Muscle of arm (tissue), 12 donors: ENCODE data around the gene CACNA1C. TPM values are rescaled to one million over a fixed set of nuclear protein-coding genes. Genes with fewer than 3 reads are reported as not detected.

ENCODE experiments used
- DNase-seq: peaks from one replicate; pipeline ENCODE4 v3.0.0-alpha.2; 2013
- polyA plus RNA-seq, 12 donors: library from polyadenylated mRNA; unstranded; fragments of 120-200 nt; gene quantifications; one replicate each; pipeline ENCODE4 v1.2.1, GENCODE V29; 2013; ENCODE audit not compliant: insufficient read length in 12 of 12

The CACNA1C gene
- polyA plus RNA-seq, 12 donors, result 2.3 to 6.7 (median 3.2) TPM; not detected in 1

- no peak for DNase-seq
These were observed 590.2 kb downstream of the CACNA1C start for GRCh38 chr12:2642896-2643425.

- no peak for DNase-seq
These were observed 590.9 kb downstream of the CACNA1C start for GRCh38 chr12:2643576-2644135.

GRCh38 chr12:2644683-2645405 is 592.1 kb downstream of the CACNA1C start:
- DNase-seq, result no peak

- no peak for DNase-seq
These were observed 592.7 kb downstream of the CACNA1C start for GRCh38 chr12:2645460-2645859.

GRCh38 chr12:2646341-2646740 is 593.6 kb downstream of the CACNA1C start:
- no peak for DNase-seq

GRCh38 chr12:2647186-2647585 is 594.4 kb downstream of the CACNA1C start:
- no peak for DNase-seq

GRCh38 chr12:2648406-2648805 is 595.6 kb downstream of the CACNA1C start:
- DNase-seq, result no peak

GRCh38 chr12:2649201-2650030 is 596.6 kb downstream of the CACNA1C start:
- no peak for DNase-seq

GRCh38 chr12:2650261-2651067 is 597.7 kb downstream of the CACNA1C start:
- no peak for DNase-seq

- no peak for DNase-seq
These were observed 598.5 kb downstream of the CACNA1C start for GRCh38 chr12:2651068-2651965.

- no peak for DNase-seq
These were observed 599.2 kb downstream of the CACNA1C start for GRCh38 chr12:2652011-2652400.

- DNase-seq, result no peak
These were observed 599.8 kb downstream of the CACNA1C start for GRCh38 chr12:2652401-2653081.

GRCh38 chr12:2653461-2653965 is 600.7 kb downstream of the CACNA1C start:
- DNase-seq, result no peak

- DNase-seq, result no peak
These were observed 601.5 kb downstream of the CACNA1C start for GRCh38 chr12:2654311-2654710.

GRCh38 chr12:2654741-2655140 is 602.0 kb downstream of the CACNA1C start:
- DNase-seq, result no peak

GRCh38 chr12:2662524-2662923 is 609.7 kb downstream of the CACNA1C start:
- DNase-seq, result no peak

- DNase-seq, result no peak
These were observed 612.2 kb downstream of the CACNA1C start for GRCh38 chr12:2664721-2665577.

GRCh38 chr12:2666411-2666810 is 613.6 kb downstream of the CACNA1C start:
- DNase-seq, result no peak

GRCh38 chr12:2666846-2667245 is 614.1 kb downstream of the CACNA1C start:
- DNase-seq, result no peak
